Astrocyte (in vitro differentiated cells and primary cell): ENCODE data around the gene HMSD. TPM values are rescaled to one million over a fixed set of nuclear protein-coding genes. Genes with fewer than 3 reads are reported as not detected.

ENCODE experiments used
- DNase-seq: peaks from one replicate; pipeline ENCODE4 v3.0.0-alpha.2; 2010; ENCODE audit warnings: low read depth
- FAIRE-seq: peaks from 2 replicates; lab custom pipeline; 2011; peaks lifted over from hg19 to GRCh38; lab: Jason Lieb, UNC
- H2AFZ ChIP-seq: 2 replicates; pipeline ENCODE4 v1.6.0; 2012; ENCODE audit warnings: low read depth, low read length, inconsistent platforms
- H3K27ac ChIP-seq: 2 replicates; pipeline ENCODE4 v1.5.1; 2011; ENCODE audit warnings: low read depth, low read length, inconsistent platforms
- H3K27me3 ChIP-seq: 2 replicates; pipeline ENCODE4 v1.6.0; 2011; ENCODE audit warnings: low read length, inconsistent platforms; ENCODE audit not compliant: insufficient read depth
- H3K36me3 ChIP-seq: 2 replicates; pipeline ENCODE4 v1.5.1; 2011; ENCODE audit warnings: low read length, inconsistent platforms; ENCODE audit not compliant: insufficient read depth
- H3K4me1 ChIP-seq: 2 replicates; pipeline ENCODE4 v1.5.1; 2011; ENCODE audit warnings: low read length, inconsistent platforms; ENCODE audit not compliant: insufficient read depth
- H3K4me2 ChIP-seq: 2 replicates; pipeline ENCODE4 v1.6.0; 2012; ENCODE audit warnings: low read length, inconsistent platforms
- H3K4me3 ChIP-seq: 2 replicates; pipeline ENCODE4 v1.5.1; 2011; ENCODE audit warnings: low read depth, mild to moderate bottlenecking, low read length, inconsistent platforms; ENCODE audit not compliant: insufficient read depth
- H3K79me2 ChIP-seq: 2 replicates; pipeline ENCODE4 v1.6.0; 2012; ENCODE audit warnings: mild to moderate bottlenecking, low read length, inconsistent platforms; ENCODE audit not compliant: insufficient read depth
- H3K9ac ChIP-seq: 2 replicates; pipeline ENCODE4 v1.6.0; 2012; ENCODE audit warnings: mild to moderate bottlenecking, low read length, inconsistent platforms
- H3K9me3 ChIP-seq: 2 replicates; pipeline ENCODE4 v1.5.1; 2012; ENCODE audit warnings: low read depth, mild to moderate bottlenecking, low read length, inconsistent platforms; ENCODE audit not compliant: insufficient read depth
- H4K20me1 ChIP-seq: 2 replicates; pipeline ENCODE4 v1.6.0; 2012; ENCODE audit warnings: low read length, inconsistent platforms; ENCODE audit not compliant: insufficient read depth
- H3K27ac Mint-ChIP-seq: one replicate; pipeline ENCODE4 v1.8.0; 2021; ENCODE audit warnings: mild to moderate bottlenecking, mixed read lengths; ENCODE audit not compliant: unreplicated experiment
- H3K27me3 Mint-ChIP-seq: one replicate; pipeline ENCODE4 v1.8.0; 2021; ENCODE audit warnings: low read depth, mixed read lengths; ENCODE audit not compliant: unreplicated experiment
- H3K36me3 Mint-ChIP-seq: one replicate; pipeline ENCODE4 v1.8.0; 2021; ENCODE audit warnings: low read depth, mixed read lengths; ENCODE audit not compliant: unreplicated experiment
- H3K4me1 Mint-ChIP-seq: one replicate; pipeline ENCODE4 v1.8.0; 2021; ENCODE audit warnings: low read depth, mixed read lengths; ENCODE audit not compliant: unreplicated experiment
- H3K4me3 Mint-ChIP-seq: one replicate; pipeline ENCODE4 v1.8.0; 2021; ENCODE audit warnings: mild to moderate bottlenecking, moderate library complexity, mixed read lengths; ENCODE audit not compliant: unreplicated experiment
- H3K9me3 Mint-ChIP-seq: one replicate; pipeline ENCODE4 v1.8.0; 2021; ENCODE audit warnings: mild to moderate bottlenecking, mixed read lengths; ENCODE audit not compliant: unreplicated experiment
- EZH2 ChIP-seq: IDR thresholded peaks from 2 replicates; pipeline ENCODE4 v1.6.1; 2012; ENCODE audit warnings: mild to moderate bottlenecking, low read length, inconsistent platforms; ENCODE audit not compliant: insufficient read depth
- total RNA-seq: library from RNA; stranded (reverse); gene quantifications from 2 replicates; pipeline ENCODE4 v1.2.1, GENCODE V29; 2021
- TF ChIP-seq, protein P1 (sequence below): IDR thresholded peaks from 2 replicates; pipeline ENCODE4 v1.5.1; 2011; ENCODE audit warnings: low read depth, mild to moderate bottlenecking, inconsistent platforms, low read length, moderate library complexity; ENCODE audit not compliant: insufficient read depth

The HMSD gene
- total RNA-seq, 1 donor from 2014 or later: 1.0 TPM

DNA sequence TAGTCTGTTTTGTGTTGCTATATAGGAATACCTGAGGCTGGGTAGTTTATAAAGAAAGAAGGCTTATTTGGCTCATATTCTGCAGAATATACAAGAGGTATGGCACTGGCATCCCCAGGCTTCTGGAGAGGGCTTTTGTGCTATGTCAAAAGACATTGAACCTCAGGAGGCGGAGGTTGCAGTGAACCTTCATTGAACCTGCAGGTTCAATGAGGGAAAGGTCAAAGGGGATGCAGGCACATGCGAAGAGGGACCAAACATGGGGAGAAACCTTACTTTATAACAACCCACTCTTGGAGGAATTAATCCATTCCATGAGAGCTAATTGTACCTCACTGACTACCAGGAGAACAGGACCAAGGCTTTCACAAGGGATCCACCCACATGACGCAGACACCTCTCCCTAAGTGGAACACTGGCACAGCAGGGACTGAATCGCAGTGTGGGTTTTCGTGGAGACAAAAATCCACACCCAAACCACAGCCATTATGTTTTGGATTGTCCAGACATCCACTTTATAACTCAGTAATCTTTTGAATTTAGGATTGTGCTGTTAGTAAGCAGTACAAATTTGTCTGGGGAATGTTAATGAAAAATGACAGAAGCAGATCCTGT is 16.7 kb downstream of the HMSD start:
- H3K9me3 ChIP-seq: no peaks in the 10 kb centered on the region
- no peak overlapping the region for H3K9ac ChIP-seq
- TF ChIP-seq, protein P1, sequence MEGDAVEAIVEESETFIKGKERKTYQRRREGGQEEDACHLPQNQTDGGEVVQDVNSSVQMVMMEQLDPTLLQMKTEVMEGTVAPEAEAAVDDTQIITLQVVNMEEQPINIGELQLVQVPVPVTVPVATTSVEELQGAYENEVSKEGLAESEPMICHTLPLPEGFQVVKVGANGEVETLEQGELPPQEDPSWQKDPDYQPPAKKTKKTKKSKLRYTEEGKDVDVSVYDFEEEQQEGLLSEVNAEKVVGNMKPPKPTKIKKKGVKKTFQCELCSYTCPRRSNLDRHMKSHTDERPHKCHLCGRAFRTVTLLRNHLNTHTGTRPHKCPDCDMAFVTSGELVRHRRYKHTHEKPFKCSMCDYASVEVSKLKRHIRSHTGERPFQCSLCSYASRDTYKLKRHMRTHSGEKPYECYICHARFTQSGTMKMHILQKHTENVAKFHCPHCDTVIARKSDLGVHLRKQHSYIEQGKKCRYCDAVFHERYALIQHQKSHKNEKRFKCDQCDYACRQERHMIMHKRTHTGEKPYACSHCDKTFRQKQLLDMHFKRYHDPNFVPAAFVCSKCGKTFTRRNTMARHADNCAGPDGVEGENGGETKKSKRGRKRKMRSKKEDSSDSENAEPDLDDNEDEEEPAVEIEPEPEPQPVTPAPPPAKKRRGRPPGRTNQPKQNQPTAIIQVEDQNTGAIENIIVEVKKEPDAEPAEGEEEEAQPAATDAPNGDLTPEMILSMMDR: no peak
- TF ChIP-seq EZH2: no peak
- no peaks in the 10 kb centered on the region for H4K20me1 ChIP-seq
- H3K9me3 Mint-ChIP-seq: peaks cover 2% of the 10 kb centered on the region
- H3K27me3 ChIP-seq: no peaks in the 10 kb centered on the region
- H3K4me1 Mint-ChIP-seq: peaks cover 11% of the 10 kb centered on the region
- H3K4me1 ChIP-seq: peaks cover 4% of the 10 kb centered on the region
- H3K27me3 Mint-ChIP-seq: no peaks in the 10 kb centered on the region
- H2AFZ ChIP-seq: no peak overlapping the region
- H3K79me2 ChIP-seq: no peaks in the 10 kb centered on the region
- FAIRE-seq (no peak), DNase-seq (peak; percentile 46)
- H3K4me2 ChIP-seq: no peak overlapping the region
- no peak overlapping the region for H3K27ac ChIP-seq
- H3K4me3 ChIP-seq: no peak overlapping the region
- no peak overlapping the region for H3K4me3 Mint-ChIP-seq
- H3K36me3 Mint-ChIP-seq: no peaks in the 10 kb centered on the region
- H3K27ac Mint-ChIP-seq: no peak overlapping the region
- H3K36me3 ChIP-seq: no peaks in the 10 kb centered on the region

DNA sequence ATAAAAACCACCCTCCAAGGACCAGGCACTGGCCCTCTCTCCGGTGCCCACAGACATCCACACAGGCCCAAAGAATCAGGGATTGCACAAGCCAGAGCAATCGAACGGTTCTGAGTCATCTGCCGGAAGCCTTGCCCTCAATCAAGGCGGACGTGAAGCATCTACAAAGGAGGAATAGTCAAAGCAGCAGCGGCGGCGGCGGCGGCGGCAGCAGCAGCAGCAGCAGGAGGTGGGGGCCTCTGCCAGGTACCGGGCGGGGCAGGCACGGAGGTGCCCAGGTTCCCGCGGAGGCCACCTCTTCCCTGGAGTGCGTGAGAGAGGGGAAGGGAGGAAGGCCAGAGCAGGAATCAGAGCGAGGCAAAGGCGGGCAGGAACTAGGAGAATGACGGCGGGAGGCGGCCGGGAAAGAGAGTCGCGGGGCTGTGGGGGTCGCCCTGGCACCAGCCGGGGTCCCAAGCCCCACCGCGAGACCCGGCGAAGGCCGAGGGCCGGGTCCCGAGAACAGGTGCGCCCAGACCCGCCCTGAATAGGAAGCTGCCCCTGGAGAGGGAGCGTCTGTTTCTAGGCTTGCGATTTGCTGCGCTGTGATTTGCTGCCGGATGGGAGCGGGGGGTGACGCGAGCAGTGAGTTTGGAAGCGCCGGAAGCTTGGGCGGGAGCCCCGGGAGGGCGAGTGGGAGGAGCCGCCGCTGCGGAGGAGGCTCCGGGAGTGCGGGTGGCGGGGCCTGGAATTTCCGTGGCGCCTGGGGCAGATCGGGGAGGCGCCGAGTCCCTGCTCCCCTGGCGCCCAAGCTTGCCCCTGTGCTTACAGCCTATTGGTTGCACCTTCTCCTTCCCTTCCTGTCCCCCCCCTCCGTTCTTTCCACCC is 21.1 kb downstream of the HMSD start, which contains the start of gene SERPINB8:
Gene SERPINB8, plus strand, starts transcription at position 140 of the 867 bp plus-strand sequence. CDS start 8,228 bp downstream, outside the sequence.
- Histone ChIP-seq H3K36me3 (no peaks in the 10 kb centered on the region), H3K9ac (peak within 1 kb of the TSS; percentile 97), H3K27ac (peak within 1 kb of the TSS; percentile 94), H3K4me3 (peak within 1 kb of the TSS; percentile 89), H3K9me3 (no peaks in the 10 kb centered on the region), H4K20me1 (peaks cover 6% of the 10 kb centered on the region), H3K4me1 (peaks cover 12% of the 10 kb centered on the region), H3K79me2 (peaks cover 20% of the 10 kb centered on the region), H3K27me3 (no peaks in the 10 kb centered on the region), H3K4me2 (peak within 1 kb of the TSS; percentile 99), H2AFZ (peak within 1 kb of the TSS; percentile 91)
- H3K4me3 Mint-ChIP-seq: peak within 1 kb of the TSS; percentile 96
- no peaks in the 10 kb centered on the region for H3K36me3 Mint-ChIP-seq
- H3K27ac Mint-ChIP-seq: peak within 1 kb of the TSS; percentile 94
- DNase-seq: peak; percentile 90
- H3K4me1 Mint-ChIP-seq: peaks cover 13% of the 10 kb centered on the region
- no peaks in the 10 kb centered on the region for H3K27me3 Mint-ChIP-seq
- H3K9me3 Mint-ChIP-seq: no peaks in the 10 kb centered on the region
- TF ChIP-seq, protein P1: no peak
- no peak for TF ChIP-seq EZH2
- FAIRE-seq: peak; percentile 95
